ENCODE results near the gene ZNF710. TPM values are rescaled to one million over a fixed set of nuclear protein-coding genes. Genes with fewer than 3 reads are reported as not detected.

ZNF710 gene
- total and polyA plus RNA-seq, 2 donors (not counting 3 experiments of a cell fraction or from before 2014, with no cell fraction given) = 8.9 to 32.4 TPM

- ChIA-PET CTCF (no interaction called here), POLR2A (no interaction called here)
- BruUV-seq (replicated peaks) = no TSS peak
- no peaks in the 10 kb centered on the region for H3K36me3 ChIP-seq (ENCODE audit: control insufficient read depth in 2 of 2, extremely low read depth in 1 of 2, insufficient read depth in 2 of 2, low read length in 2 of 2)
- no peak for FAIRE-seq
- H3K4me1 ChIP-seq (ENCODE audit: control insufficient read depth, extremely low read depth, insufficient read depth, low read length) = no peaks in the 10 kb centered on the region
- DNase-seq (ENCODE audit: low read depth, low spot score) = no peak
- intact Hi-C loops (cut with micrococcal nuclease) (no loop called here), dilution Hi-C loops (cut with MboI; ENCODE audit: extremely low pct_ligation_motif_present, low sequenced_read_pairs) (no loop called here)
- H4K20me1 ChIP-seq (replicated peaks; ENCODE audit: control insufficient read depth, extremely low read depth, insufficient read depth, low read length) = no peaks in the 10 kb centered on the region
- no peaks in the 10 kb centered on the region for H3K9me1 ChIP-seq (replicated peaks; ENCODE audit: control insufficient read depth, extremely low read depth, insufficient read depth, low read length)
- H2AFZ ChIP-seq (ENCODE audit: low read depth, low read length) = no peak overlapping the region
- no peak overlapping the region for H3K4me2 ChIP-seq (ENCODE audit: insufficient read depth, low read length)
- H3K9me3 ChIP-seq (replicated peaks; ENCODE audit: control insufficient read depth, insufficient read depth, low read length) = no peaks in the 10 kb centered on the region
- H3K27ac ChIP-seq (ENCODE audit: insufficient read depth, low read depth, low read length) = no peak overlapping the region
- TF ChIP-seq FOS (IDR thresholded peaks at IDR 0.05; ENCODE audit: borderline replicate concordance, insufficient read depth, low read length) = no peak
- H3K27me3 ChIP-seq (ENCODE audit: control insufficient read depth in 2 of 2, insufficient read depth in 2 of 2, low read length in 2 of 2) = peaks cover 0 to 10% of the 10 kb centered on the region in 2 experiments
- no peaks in the 10 kb centered on the region for H3K79me2 ChIP-seq (ENCODE audit: control insufficient read depth, insufficient read depth, low read length)
- H3K4me3 ChIP-seq (replicated peaks in 1 of 3; ENCODE audit: insufficient read depth in 1 of 3, low read depth in 1 of 3, low read length in 3 of 3) = no peak overlapping the region
- no peak overlapping the region for H3K9ac ChIP-seq (replicated peaks; ENCODE audit: extremely low read depth, insufficient read depth, low read length)
Observed at GRCh38 chr15:90126022-90126421, 124.9 kb downstream of the ZNF710 start.

- Histone ChIP-seq H3K4me3 (replicated peaks in 1 of 3; ENCODE audit: insufficient read depth in 1 of 3, low read depth in 1 of 3, low read length in 3 of 3) (no peak overlapping the region), H3K9ac (replicated peaks; ENCODE audit: extremely low read depth, insufficient read depth, low read length) (no peak overlapping the region), H3K27ac (ENCODE audit: insufficient read depth, low read depth, low read length) (no peak overlapping the region), H3K4me2 (ENCODE audit: insufficient read depth, low read length) (no peak overlapping the region), H3K9me3 (replicated peaks; ENCODE audit: control insufficient read depth, insufficient read depth, low read length) (no peaks in the 10 kb centered on the region), H3K4me1 (ENCODE audit: control insufficient read depth, extremely low read depth, insufficient read depth, low read length) (no peaks in the 10 kb centered on the region), H2AFZ (ENCODE audit: low read depth, low read length) (no peak overlapping the region), H3K79me2 (ENCODE audit: control insufficient read depth, insufficient read depth, low read length) (no peaks in the 10 kb centered on the region), H3K27me3 (ENCODE audit: control insufficient read depth in 2 of 2, insufficient read depth in 2 of 2, low read length in 2 of 2) (peaks cover 0 to 10% of the 10 kb centered on the region in 2 experiments), H3K9me1 (replicated peaks; ENCODE audit: control insufficient read depth, extremely low read depth, insufficient read depth, low read length) (no peaks in the 10 kb centered on the region), H4K20me1 (replicated peaks; ENCODE audit: control insufficient read depth, extremely low read depth, insufficient read depth, low read length) (no peaks in the 10 kb centered on the region), H3K36me3 (ENCODE audit: control insufficient read depth in 2 of 2, extremely low read depth in 1 of 2, insufficient read depth in 2 of 2, low read length in 2 of 2) (no peaks in the 10 kb centered on the region)
- CTCF ChIA-PET = no interaction called here
- BruUV-seq (replicated peaks) = no TSS peak
- FAIRE-seq (no peak), DNase-seq (ENCODE audit: low read depth, low spot score) (no peak)
- dilution Hi-C loops (cut with MboI; ENCODE audit: extremely low pct_ligation_motif_present, low sequenced_read_pairs) = no loop called here
- POLR2A ChIA-PET = no interaction called here
- TF ChIP-seq MAX (IDR thresholded peaks at IDR 0.05; ENCODE audit: insufficient read depth, insufficient read length) (no peak), MYC (IDR thresholded peaks at IDR 0.05; ENCODE audit: low read depth, low read length) (no peak), POLR2A (IDR thresholded peaks at IDR 0.05; ENCODE audit: low read depth, low read length) (no peak), JUN (IDR thresholded peaks at IDR 0.05; ENCODE audit: borderline replicate concordance, insufficient read depth, insufficient read length, low read depth) (no peak), FOS (IDR thresholded peaks at IDR 0.05; ENCODE audit: borderline replicate concordance, insufficient read depth, low read length) (no peak), EZH2 (IDR thresholded peaks at IDR 0.05; ENCODE audit: borderline replicate concordance, low read depth, low read length, severe bottlenecking) (no peak), GATA2 (IDR thresholded peaks at IDR 0.05; ENCODE audit: insufficient read depth, insufficient read length, low read depth, low read length) (no peak), POLR2AphosphoS5 (IDR thresholded peaks at IDR 0.05; ENCODE audit: insufficient read depth, low read depth, low read length) (no peak), CTCF (IDR thresholded peaks at IDR 0.05; ENCODE audit: extremely low read depth in 1 of 2, insufficient read depth in 1 of 2, low read depth in 1 of 2, low read length in 2 of 2) (no peak)
- intact Hi-C loops (cut with micrococcal nuclease) = no loop called here
Observed at GRCh38 chr15:90126596-90127435, 125.7 kb downstream of the ZNF710 start.
